ENCODE measurements around the gene PTPRR.

PTPRR gene

DNA sequence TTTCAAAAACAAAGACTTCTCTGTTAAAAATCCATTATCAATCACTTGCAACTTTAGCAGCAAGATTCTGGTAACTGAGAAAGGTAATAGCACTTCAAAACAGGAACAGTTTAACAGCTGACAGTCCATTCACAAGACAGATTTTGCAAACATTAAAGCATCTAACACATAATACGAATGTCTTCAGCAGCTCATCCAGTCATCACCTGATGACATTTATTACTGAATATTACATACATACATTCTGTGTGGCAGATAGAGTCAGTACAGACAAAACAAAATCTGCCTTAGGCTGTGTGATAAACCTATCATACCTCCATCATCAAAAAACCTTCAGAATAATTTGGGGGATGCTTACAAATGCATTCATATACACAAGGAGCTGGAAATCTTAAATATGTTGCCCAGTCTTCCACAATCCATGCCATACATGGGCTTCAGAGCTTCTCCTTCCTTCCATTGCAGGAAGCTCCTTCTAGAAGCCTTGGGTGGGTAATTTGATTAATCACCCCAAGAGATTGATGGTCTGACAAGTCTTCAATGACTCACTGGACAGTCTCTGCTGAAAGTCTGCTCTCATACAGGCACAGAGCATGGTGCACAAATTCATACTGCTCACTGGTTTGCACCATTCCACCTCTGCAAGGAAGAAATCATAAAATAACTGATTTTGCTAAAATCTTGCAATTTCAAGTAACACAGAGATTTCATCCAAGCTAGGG is 281.7 kb downstream of the PTPRR start:
- no peak for DNase-seq

DNA sequence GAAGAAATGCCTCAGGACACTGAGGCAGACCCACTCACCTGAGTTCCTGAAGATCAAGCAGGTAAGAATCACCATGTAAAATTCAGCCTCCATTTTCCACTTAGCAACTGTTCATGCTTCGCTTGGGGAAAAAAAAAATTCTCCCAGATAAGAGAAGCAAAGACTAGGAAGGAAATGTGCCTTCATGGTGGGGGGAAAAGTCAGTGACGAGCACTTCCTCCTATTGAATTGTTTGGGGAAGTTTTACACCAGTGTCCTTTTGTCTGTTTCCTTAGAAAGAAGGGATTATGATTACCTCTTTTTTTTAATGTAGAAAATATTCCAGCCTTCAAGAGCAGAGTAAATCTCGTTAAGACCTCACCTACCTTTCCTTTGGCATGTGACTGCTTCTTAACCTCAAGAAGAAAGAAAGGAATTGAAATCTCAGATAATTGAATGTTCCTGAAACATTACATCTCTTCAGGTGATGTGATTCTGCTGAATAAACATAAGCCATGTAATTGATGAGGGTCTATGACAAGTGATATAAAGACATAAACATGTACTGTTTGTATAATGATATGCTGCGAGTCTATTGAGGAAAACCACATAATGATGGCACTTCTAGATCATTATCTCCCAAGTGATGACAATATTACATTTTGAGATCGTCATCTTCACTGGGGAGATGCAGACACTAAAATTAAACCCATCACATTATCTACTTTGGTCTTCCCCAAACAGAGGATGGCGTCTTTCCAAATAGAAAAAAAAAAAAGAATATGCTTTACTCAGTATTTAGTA is 283.0 kb downstream of the PTPRR start, which contains the start of gene PTPRB:
TSS of gene PTPRB (minus strand) at position 127 of the 783 bp plus-strand sequence. CDS start at position 93, 34 bp downstream.
- no peak for DNase-seq

DNA sequence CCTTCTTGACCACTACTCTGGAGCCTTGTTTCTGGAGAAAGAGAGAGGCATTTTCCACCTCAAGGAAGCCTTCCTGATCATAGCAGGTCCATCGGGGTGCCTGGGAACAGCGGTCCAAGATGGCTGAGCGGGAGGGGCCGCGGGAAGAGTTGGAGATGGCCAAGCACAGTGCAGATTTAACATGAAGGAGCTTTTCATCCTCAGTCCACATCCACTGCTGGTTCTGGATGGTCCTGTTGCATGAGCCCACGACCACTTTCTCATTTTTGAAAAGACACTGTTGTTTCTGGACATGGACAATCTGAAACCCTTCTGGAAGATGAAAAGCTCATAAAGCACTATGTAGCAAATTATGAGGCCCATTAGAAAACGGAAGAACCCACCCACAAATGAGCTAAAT is 284.8 kb downstream of the PTPRR start:
- DNase-seq, result no peak

DNA sequence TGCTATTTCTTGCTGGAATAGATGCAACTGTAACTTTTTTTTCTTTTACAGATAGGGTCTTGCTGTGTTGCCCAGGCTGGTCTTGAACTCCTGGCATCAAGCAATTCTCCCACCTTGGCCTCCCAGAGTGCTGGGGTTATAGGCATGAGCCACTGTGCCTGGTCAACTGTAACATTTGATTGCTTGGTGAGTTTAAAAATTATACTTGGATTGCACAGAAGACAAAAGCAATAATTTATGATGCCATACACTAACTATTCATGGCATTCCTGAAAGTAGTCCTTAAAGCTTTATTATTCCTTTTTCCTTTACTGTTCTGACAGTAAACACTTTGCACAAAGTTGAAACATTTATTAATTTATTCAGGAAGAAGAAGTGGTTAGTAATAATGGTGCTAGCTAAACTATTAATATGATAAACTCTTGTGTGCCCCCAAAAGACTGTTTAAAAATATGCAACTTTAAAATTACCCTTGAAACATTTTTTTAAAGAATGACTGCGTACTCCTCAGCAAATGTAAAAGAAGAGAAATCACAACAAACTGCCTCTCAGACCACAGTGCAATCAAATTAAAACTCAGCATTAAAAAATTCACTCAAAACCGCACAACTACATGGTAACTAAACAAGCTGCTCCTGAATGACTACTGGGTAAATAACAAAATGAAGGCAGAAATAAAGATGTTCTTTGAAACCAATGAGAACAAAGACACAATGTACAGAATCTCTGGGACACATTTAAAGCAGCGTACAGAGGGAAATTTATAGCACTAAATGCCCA is 291.6 kb downstream of the PTPRR start:
- no peak for DNase-seq

DNA sequence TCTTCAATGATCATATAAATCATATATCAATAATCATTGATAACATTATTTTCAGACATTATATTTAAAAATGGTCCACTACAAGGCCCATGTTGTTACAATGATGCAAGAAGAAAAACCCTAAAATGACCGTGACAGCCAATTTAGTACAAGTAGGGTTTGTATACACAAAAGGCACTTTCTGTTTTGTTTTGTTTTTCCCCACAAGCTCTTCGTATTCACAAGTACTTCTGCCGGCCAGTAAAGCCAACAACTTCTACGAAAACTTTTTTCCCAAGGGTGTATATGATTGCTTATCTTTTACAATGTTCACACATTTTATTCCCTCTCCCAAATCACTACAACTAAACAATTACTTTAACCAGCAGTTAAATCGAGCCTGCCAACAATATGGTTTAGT is 292.9 kb downstream of the PTPRR start:
- DNase-seq, result no peak

DNA sequence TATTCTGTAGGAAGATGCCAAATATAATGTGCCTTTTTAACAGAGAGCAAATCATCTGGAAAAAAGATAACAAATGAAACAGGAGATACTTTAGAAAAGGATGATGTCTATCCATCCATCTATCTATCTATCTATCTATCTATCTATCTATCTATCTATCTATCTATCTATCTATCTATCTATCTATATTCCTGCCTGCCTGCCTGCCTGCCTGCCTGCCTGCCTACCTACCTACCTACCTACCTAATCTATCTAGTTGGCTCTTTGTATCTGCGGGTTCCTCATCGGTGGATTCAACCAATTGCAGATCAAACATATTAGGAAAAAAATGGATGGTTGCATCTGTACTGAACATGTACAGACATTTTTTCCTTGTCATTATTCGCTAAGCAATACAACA is 294.4 kb downstream of the PTPRR start:
- no peak for DNase-seq

DNA sequence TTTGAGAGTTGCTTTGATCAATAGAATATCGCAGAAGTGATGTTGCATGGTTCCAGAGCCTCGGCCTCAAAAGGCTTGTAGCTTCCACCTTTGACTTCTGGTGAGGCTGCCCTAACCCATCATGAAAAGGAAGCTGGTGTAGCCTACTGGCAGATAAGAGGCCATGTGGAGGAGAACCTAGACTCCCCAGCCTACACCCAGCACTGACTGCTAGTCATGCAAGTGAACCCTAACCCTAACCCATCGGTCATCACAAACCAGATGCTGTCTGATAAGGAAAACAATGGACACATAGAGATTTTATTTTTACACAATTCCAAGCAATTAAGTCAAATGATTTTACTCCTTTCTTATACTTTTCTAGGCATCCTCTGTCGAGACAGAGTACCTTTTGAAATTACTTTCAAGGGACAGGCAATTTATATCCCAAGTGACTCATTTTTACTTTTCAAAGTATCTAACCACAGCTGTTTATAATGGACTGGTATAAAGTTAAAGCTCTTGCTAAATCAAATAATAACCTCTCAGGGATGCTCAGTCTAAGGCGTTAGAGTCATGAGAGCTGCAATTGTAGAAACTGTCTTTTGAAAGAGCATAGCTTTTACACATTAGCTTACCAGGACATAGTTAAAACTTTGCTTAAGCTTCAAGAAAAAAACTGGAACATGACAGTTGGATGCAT is 300.9 kb downstream of the PTPRR start:
- DNase-seq, result no peak

DNA sequence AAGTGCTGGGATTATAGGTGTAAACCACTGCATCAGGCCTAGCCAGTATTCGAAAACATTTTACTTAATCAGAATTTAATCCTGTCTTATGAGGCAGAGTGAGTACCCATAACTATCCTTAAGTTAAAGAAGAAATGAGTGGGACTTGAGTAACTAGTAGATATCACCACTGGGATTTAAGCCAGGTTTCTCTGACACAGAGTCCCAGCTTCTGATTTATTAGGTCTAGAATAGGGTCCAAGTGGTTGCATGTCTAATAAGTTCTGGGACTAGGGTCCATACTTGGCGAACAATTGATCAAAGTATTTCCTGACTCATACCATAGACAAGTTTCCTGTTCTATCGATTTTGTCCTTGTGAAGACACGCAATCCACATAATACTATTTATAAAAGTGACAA is 302.2 kb downstream of the PTPRR start:
- DNase-seq, result no peak

DNA sequence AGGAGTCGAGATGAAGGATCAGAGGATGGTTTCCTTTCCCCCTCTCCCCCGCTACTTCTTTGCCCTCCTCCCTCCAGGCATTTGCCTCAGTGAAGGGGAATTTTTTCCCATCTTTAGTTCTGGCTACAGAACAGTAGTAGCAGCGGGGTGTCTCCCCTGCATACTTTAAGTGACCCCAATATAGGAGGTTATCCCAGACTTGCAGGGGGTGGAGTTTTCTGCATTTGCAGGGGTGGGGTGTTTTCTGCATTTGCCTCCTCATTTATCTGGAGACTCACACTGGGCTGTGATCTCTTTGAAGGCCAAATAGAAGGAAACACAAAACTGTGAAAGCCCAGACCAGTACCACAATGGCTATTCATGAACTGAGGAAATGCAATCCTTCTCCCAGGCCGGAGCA is 303.1 kb downstream of the PTPRR start:
- no peak for DNase-seq

DNA sequence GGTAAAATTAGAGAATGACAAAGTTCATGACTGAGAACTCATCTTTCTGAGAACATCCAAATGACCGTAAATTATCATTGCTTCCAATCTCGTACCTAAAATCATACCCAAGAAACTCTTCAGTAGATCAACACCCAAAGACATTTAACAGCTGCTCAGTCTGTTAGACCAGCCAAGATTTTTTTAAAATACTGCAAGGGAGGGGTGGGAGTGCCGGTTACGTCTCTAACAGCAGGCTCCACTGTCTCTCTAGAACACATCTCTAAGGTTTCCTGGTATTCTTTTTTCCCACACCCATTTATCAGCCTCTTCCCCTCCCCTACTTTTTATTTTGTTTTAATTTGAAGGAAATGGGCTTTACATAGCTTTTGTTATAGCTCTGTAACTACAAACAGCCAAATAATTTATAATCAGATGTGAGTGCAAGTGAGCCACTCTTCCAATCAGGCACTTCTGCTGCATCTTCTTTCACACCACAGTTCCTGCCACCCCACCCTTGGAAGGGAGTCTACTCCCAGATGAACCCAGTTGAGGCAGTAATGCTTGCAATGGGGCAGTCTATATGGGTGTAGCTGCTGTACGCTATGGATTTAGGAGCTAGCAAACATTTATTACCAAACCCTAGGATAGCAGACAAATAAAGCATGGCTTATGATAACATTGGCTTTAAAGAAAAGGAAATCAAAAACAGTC is 305.2 kb downstream of the PTPRR start:
- no peak for DNase-seq

DNA sequence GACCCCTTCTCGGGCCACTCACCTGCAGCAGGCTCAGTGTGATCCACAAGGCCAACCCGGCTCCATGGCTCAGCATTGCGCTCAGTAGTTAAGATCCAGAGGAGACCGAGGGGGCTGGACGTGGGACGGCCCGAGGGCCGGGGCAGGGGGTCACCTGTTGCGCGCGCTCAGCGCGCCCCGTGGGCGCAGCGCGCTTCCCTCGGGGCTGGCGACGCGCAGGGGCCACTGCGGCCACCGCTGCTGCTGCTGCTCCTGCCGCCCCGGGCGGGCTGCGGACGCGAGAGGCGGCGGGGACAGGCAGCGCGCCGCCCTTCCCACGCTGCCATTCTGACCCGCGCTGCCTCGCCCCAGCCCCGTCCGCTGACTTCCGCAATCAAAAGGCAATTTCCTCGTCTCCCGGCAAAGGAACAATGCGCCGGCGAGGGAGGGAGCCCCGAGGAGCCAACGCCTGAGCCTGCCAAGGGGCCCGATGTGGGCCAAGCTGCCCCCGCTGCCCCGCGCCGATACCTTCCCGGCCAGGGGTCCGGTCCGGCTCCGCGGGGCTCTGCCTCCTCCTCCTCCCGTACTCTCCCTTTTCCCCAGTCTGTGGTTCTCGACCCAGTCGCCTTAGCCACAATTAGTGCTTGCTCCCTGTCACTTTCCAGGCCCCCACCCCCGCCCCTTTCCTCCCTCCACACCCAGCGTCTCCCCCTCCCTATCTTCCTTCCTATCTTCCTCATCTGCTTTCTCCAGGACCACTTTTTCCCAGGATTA is 310.6 kb downstream of the PTPRR start:
- DNase-seq, result peak; percentile 53

DNA sequence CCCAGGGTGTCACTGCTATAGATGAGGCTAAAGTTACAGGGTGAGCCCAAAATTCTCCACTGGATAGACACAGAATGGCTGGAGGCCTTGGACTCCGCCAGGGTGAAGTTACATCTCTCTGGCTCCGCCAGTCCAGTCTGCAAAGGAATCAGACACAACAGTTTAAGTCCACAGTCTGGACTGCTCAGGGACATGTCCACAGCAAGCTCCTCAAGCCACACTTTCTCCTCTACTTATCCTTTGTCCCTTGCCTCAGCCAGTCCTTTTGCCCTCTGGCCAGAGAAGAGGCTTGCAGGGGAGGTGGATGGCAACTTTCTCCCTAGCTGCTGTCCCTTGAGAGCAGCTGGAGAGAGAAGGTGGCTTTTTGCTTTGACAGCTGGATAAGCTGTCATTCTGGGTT is 311.3 kb downstream of the PTPRR start:
- no peak for DNase-seq

DNA sequence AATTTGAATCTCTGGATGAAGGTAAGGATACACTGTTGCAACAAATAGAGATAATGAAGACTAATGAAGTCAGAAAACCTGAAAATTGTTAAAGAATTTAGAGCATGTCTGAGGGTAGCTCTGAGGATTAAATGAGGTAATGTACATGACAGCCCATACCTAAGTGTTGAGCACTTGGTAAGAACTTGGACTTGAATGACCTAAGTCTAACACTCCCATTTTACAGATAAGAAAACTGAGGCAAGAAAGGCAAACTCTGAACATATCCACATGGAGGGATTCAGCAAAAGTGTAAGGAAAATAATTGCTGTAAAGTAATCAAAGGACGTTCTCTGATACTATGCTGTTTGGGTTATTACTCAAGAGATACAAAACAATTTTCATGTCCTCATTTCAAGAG is 312.4 kb downstream of the PTPRR start:
- DNase-seq, result no peak

DNA sequence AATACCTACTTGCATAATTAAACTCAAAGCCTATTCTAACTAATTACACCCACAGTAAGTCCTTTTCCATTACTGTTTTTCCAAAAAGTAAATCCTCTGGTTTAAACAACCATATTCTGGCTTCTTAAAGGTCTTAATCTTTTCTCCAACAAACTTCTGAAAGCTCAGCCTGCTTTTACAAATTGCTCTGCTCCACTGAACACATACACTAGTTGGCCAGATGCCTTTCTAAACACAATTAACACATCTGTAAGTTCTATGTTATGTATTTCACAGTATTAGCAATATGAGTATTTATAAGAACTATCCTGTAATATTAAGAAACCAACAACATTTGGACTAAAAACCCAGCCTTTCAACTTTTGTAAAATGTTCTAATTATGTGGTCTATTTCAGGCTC is 313.4 kb downstream of the PTPRR start:
- DNase-seq, result no peak

DNA sequence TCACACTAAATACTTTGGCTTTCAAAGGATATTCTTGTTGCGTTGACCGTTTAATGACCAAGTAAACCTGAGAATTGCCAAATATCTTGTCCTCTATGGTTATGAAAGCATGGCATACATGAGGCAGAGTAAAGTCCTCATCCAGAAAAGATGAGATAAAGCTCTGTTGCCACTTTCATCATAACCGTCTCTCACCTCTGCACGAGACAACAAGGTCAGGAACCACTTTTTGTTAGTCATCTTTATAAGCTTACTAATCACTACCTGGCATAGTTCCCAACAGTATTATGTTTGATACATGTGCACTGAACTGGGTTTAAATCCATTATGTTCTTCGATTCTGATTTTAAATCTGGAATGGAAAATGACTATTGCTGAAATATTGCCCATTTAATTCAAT is 314.6 kb downstream of the PTPRR start:
- no peak for DNase-seq

DNA sequence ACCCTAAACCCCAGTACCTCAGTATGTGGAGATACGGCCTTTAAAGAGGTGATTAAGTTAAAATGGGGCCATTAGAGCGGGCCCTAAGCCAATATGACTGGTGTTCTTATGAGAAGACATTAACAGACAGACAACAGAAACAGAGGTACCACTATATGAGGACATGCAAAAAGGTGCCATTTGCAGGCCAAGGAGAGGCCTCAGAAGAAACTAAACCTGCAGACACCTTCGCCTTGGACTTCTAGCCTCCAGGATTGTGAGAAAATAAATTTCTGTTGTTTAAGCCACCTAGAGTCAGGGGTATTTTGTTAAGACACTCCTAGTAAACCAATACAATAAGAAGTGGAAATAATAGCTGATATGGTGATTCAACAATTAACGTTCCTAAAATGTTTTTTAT is 315.9 kb downstream of the PTPRR start:
- DNase-seq, result no peak

DNA sequence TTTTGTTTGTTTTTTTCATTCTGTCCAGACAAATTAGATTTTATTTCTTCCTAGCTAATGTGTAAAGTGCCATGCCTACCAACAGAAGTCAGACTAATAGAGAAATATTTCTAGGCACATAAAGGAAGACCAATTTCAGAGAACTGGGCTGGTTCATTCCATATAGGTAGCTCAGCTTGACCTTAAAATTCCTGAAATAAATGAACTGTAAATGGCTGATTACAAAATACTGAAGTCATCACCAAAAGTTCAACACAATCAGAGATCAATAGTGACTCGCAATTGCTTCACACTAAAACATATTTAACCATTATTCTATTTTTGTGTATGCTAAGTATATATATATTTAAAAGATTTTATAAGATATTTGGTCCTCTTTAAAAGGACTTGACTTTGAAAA is 317.5 kb downstream of the PTPRR start:
- DNase-seq, result no peak

DNA sequence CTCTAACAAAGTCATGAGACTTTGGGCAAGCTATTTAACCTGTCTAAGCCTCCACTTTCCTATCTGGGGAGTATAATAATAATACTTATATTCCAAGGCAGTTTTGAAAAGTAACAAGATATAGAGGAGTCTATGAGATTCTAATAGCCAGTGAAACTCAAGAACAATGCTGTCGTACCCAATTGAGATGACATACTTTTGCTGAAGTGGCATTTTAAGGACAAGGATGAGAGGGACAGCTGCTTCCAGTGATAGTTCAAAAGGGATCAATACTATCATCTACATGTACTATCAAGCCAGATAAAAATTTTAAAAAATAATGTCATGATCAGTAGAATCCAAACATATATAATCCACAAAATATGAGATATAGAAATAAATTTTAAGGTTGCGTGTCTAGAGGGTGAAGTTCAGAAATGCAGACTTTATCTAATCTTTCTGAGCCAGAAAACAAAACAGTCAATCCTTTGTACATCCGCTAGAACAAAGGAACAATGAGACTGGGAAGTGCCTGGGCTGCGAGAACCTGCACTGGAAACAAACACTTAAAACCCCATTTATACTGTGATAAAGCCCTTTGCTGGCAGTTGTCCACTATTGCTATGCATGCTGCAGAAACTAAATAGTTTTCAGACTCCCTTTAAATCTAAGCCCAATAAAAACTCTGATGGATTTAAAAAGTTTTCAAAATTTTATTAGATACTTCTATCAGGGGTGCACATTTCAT is 321.9 kb downstream of the PTPRR start:
- no peak for DNase-seq

DNA sequence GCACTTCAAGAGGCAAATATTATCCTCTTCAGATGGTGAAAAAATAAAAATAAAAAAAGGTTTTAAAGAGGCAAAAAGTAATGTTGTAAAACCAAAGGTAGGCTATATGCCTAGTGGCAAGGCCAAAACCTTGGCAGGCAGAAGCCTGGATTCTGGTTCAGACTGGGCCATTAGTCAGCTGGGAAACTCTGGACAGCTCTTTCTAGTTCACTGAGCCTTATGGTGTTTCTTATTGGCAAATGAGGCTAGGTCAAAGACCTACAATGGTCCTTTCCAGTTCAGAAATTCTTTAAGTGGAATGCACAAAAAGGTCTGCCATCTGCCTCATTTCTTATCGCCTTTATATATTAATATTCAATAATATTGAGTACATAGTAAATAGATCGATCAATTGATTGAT is 327.9 kb downstream of the PTPRR start:
- DNase-seq, result no peak

DNA sequence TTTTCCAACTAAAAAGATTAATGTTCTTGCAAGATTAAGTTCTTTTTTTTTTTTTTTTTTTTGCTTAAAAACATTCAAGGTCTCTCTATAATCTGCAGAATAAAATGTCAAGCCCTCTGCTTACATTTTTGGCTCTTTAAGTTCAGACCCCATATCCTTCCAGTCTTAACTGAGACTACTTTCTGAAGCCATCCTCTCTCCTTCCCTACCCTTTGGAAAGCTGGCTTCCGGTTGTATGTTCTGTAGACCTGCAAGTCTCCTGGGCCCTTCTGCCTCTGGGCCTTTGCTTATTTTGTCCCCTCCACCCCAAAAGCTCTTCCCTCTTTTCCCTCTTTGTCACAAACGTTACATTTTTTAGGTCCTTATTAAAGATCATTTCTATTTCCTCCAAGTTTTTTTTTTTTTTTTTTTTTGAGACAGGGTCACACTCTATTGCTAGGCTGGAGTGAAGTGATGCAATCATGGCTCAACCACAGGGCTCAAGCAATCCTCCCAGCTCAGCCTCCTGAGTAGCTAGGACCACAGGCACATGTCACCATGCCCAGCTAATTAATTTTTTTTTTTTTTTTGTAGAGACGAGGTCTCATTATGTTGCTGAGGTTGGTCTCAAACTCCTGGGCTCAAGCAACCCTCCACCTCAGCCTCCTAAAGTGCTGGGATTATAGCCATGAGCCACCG is 329.9 kb downstream of the PTPRR start:
- no peak for DNase-seq
